Measurements from ENCODE around the gene NLN.
"Not testable (repeated sequence)": the region's sequence is repeated elsewhere in the genome, so short reads cannot be mapped to it uniquely, and the experiment has no call there.

NLN gene

GRCh38 chr5:65866837-65867521 is 145.0 kb downstream of the NLN start:
- DNase-seq (ENCODE audit: extremely low read depth in 1 of 2, low read depth in 1 of 2): no peak

GRCh38 chr5:65867542-65868195 is 145.7 kb downstream of the NLN start:
- DNase-seq (ENCODE audit: extremely low read depth in 1 of 2, low read depth in 1 of 2): no peak

GRCh38 chr5:65868509-65868908 is 146.5 kb downstream of the NLN start:
- DNase-seq (ENCODE audit: extremely low read depth in 1 of 2, low read depth in 1 of 2): no peak

- no peak for DNase-seq (ENCODE audit: extremely low read depth in 1 of 2, low read depth in 1 of 2)
These were observed 149.2 kb downstream of the NLN start for GRCh38 chr5:65871182-65871581.

GRCh38 chr5:65871776-65872175 is 149.8 kb downstream of the NLN start:
- not testable (repeated sequence) for DNase-seq (ENCODE audit: extremely low read depth in 1 of 2, low read depth in 1 of 2)

- DNase-seq (ENCODE audit: extremely low read depth in 1 of 2, low read depth in 1 of 2): no peak
These were observed 151.3 kb downstream of the NLN start for GRCh38 chr5:65873181-65873750.

GRCh38 chr5:65874241-65874640 is 152.2 kb downstream of the NLN start:
- no peak for DNase-seq (ENCODE audit: extremely low read depth in 1 of 2, low read depth in 1 of 2)

GRCh38 chr5:65876496-65876895 is 154.5 kb downstream of the NLN start:
- DNase-seq (ENCODE audit: extremely low read depth in 1 of 2, low read depth in 1 of 2): no peak

GRCh38 chr5:65876970-65877369 is 155.0 kb downstream of the NLN start:
- DNase-seq (ENCODE audit: extremely low read depth in 1 of 2, low read depth in 1 of 2): no peak
